ENCODE results near the gene VPS25.
A peak's percentile ranks its signal among the peaks of the same experiment; 100 is the strongest.
"Not testable (repeated sequence)": the region's sequence is repeated elsewhere in the genome, so short reads cannot be mapped to it uniquely, and the experiment has no call there.

Gene VPS25

GRCh38 chr17:42773290-42774035, at the start of gene VPS25:
TSS of gene VPS25 (plus strand) at chr17:42773449. CDS start at chr17:42773476, 27 bp downstream.
- peak; percentile 83 for DNase-seq (ENCODE audit: low spot score)

GRCh38 chr17:42723636-42724035, 49.6 kb upstream of the VPS25 start:
- DNase-seq (ENCODE audit: low spot score) = no peak

- no peak for DNase-seq (ENCODE audit: low spot score)
Observed at GRCh38 chr17:42725143-42725542, 48.1 kb upstream of the VPS25 start.

- no peak for DNase-seq (ENCODE audit: low spot score)
Observed at GRCh38 chr17:42740699-42741098, 32.5 kb upstream of the VPS25 start.

GRCh38 chr17:42742916-42743315, 30.3 kb upstream of the VPS25 start:
- not testable (repeated sequence) for DNase-seq (ENCODE audit: low spot score)

GRCh38 chr17:42743595-42744282, 29.5 kb upstream of the VPS25 start:
- DNase-seq (ENCODE audit: low spot score) = no peak

- DNase-seq (ENCODE audit: low spot score) = peak; percentile 69
Observed at GRCh38 chr17:42744283-42744805, 28.9 kb upstream of the VPS25 start.

- DNase-seq (ENCODE audit: low spot score) = peak; percentile 93
Observed at GRCh38 chr17:42744806-42745617, 28.2 kb upstream of the VPS25 start, which contains the start of gene EZH1. TSS of gene EZH1 (minus strand) at chr17:42745040. CDS start at chr17:42728941, 16,099 bp downstream.

- no peak for DNase-seq (ENCODE audit: low spot score)
Observed at GRCh38 chr17:42748202-42748907, 24.9 kb upstream of the VPS25 start.

- no peak for DNase-seq (ENCODE audit: low spot score)
Observed at GRCh38 chr17:42748908-42749798, 24.1 kb upstream of the VPS25 start.

- DNase-seq (ENCODE audit: low spot score) = no peak
Observed at GRCh38 chr17:42750739-42751344, 22.4 kb upstream of the VPS25 start.

GRCh38 chr17:42751628-42752027, 21.6 kb upstream of the VPS25 start:
- no peak for DNase-seq (ENCODE audit: low spot score)

- no peak for DNase-seq (ENCODE audit: low spot score)
Observed at GRCh38 chr17:42754782-42755181, 18.5 kb upstream of the VPS25 start.

GRCh38 chr17:42759982-42760651, 13.1 kb upstream of the VPS25 start:
- no peak for DNase-seq (ENCODE audit: low spot score)

- DNase-seq (ENCODE audit: low spot score) = no peak
Observed at GRCh38 chr17:42760652-42761581, 12.3 kb upstream of the VPS25 start, which contains the start of gene RAMP2. TSS of gene RAMP2 (plus strand) at chr17:42761227. CDS start at chr17:42761262, 35 bp downstream.

GRCh38 chr17:42761638-42762037, 11.6 kb upstream of the VPS25 start:
- no peak for DNase-seq (ENCODE audit: low spot score)

- DNase-seq (ENCODE audit: low spot score) = no peak
Observed at GRCh38 chr17:42766124-42766523, 7.1 kb upstream of the VPS25 start.

GRCh38 chr17:42767512-42767911, 5.7 kb upstream of the VPS25 start:
- no peak for DNase-seq (ENCODE audit: low spot score)
